WERI-Rb-1 (cell line): ENCODE results near the gene POU6F1.
"Not testable (repeated sequence)": the region's sequence is repeated elsewhere in the genome, so short reads cannot be mapped to it uniquely, and the experiment has no call there.

Experiments used
- DNase-seq: peaks from one replicate; pipeline ENCODE4 v3.0.0-alpha.2; 2020
- H3K27ac ChIP-seq: fragments of 250-450 bp; sonication (Bioruptor Pico); 2 replicates; pipeline ENCODE4 v1.5.1; 2020; ENCODE audit warnings: mild to moderate bottlenecking, moderate library complexity
- H3K27me3 ChIP-seq: fragments of 250-450 bp; sonication (Bioruptor Pico); 2 replicates; pipeline ENCODE4 v1.5.1; 2021; ENCODE audit warnings: mild to moderate bottlenecking, low read depth, moderate library complexity; ENCODE audit not compliant: insufficient read depth, severe bottlenecking
- H3K36me3 ChIP-seq: fragments of 250-450 bp; sonication (Bioruptor Pico); 2 replicates; pipeline ENCODE4 v1.5.1; 2020; ENCODE audit warnings: mild to moderate bottlenecking, moderate library complexity
- H3K4me3 ChIP-seq: 2 replicates; pipeline ENCODE4 v1.5.1; 2011; ENCODE audit warnings: low read depth, mild to moderate bottlenecking, control low read depth, low read length
- H3K9me3 ChIP-seq: fragments of 250-450 bp; sonication (Bioruptor Pico); 2 replicates; pipeline ENCODE4 v1.5.1; 2021; ENCODE audit warnings: mild to moderate bottlenecking, moderate library complexity; ENCODE audit not compliant: severe bottlenecking
- TF ChIP-seq, protein P1 (sequence below): IDR thresholded peaks from 2 replicates; pipeline ENCODE4 v1.5.1; 2011; ENCODE audit warnings: low read depth, mild to moderate bottlenecking, control low read depth, inconsistent platforms, low read length

POU6F1 gene

DNA sequence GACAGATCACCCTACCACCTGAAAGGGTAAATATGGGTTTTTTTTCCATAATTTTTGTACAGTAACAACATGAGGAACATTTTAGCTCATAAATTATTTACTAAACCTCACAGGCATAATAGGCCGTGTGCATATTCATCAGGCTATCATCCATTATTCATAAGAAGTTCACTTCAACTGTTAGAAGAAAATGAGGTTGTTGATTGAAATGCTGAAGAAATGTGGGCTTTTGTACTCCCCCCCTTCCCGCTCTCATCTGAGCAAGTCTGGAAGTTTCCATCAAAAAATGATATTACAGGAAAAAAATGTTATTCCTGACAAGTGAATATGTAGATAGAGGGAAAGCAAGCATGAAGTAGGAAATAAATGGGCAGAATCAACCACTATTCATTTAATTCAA lies 7.9 kb upstream of the POU6F1 start:
- H3K4me3 ChIP-seq = no peak overlapping the region
- no peak for DNase-seq
- no peaks in the 10 kb centered on the region for H3K36me3 ChIP-seq
- TF ChIP-seq, protein P1, sequence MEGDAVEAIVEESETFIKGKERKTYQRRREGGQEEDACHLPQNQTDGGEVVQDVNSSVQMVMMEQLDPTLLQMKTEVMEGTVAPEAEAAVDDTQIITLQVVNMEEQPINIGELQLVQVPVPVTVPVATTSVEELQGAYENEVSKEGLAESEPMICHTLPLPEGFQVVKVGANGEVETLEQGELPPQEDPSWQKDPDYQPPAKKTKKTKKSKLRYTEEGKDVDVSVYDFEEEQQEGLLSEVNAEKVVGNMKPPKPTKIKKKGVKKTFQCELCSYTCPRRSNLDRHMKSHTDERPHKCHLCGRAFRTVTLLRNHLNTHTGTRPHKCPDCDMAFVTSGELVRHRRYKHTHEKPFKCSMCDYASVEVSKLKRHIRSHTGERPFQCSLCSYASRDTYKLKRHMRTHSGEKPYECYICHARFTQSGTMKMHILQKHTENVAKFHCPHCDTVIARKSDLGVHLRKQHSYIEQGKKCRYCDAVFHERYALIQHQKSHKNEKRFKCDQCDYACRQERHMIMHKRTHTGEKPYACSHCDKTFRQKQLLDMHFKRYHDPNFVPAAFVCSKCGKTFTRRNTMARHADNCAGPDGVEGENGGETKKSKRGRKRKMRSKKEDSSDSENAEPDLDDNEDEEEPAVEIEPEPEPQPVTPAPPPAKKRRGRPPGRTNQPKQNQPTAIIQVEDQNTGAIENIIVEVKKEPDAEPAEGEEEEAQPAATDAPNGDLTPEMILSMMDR = no peak
- no peaks in the 10 kb centered on the region for H3K9me3 ChIP-seq
- no peak overlapping the region for H3K27ac ChIP-seq
- H3K27me3 ChIP-seq = no peaks in the 10 kb centered on the region

DNA sequence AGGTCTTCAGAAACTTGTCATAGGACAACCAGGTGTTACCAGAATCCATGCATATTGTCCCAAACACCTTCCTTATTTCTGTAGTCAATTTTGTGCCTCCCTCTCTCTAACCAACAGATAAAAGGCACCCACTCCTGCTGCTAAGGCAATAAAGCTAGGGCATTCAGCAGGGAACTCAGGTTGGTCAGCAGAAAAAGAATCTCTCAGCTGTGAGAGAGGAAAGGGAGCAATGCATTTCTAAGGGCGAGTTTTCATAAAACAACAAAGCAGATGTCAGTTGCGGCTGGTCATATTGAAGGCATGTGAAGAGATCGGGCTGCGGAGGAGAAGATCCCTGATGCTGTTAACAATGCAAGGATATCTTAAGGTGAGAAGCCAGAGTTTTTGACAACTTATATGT lies 7.4 kb upstream of the POU6F1 start:
- H3K4me3 ChIP-seq = no peak overlapping the region
- H3K27ac ChIP-seq = no peak overlapping the region
- no peak for DNase-seq

DNA sequence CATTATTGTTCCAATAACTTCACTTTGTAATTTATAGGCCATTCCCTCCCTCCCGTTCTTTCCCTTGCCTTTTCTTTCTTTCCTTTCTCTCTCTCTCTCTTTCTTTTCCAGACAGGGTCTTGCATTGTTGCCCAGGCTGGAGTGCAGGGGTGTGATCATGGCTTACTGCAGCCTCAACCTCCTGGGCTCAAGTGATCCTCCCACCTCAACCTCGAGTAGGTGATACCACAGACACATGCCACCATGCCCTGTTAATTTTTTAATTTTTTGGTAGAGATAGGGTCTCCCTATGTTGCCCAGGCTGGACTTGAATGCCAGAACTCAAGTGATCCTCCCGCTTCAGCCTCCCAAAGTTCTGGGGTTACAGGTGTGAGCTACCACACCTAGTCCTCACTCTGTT lies 6.8 kb upstream of the POU6F1 start:
- no peaks in the 10 kb centered on the region for H3K9me3 ChIP-seq
- H3K36me3 ChIP-seq = no peaks in the 10 kb centered on the region
- H3K27me3 ChIP-seq = no peaks in the 10 kb centered on the region
- TF ChIP-seq, protein P1 = no peak
- DNase-seq = no peak
- H3K4me3 ChIP-seq = no peak overlapping the region
- no peak overlapping the region for H3K27ac ChIP-seq

More for the DNA sequence above, 7.4 kb upstream of the POU6F1 start:
- Histone ChIP-seq H3K9me3 (no peaks in the 10 kb centered on the region), H3K36me3 (no peaks in the 10 kb centered on the region), H3K27me3 (no peaks in the 10 kb centered on the region)
- TF ChIP-seq, protein P1 = no peak

DNA sequence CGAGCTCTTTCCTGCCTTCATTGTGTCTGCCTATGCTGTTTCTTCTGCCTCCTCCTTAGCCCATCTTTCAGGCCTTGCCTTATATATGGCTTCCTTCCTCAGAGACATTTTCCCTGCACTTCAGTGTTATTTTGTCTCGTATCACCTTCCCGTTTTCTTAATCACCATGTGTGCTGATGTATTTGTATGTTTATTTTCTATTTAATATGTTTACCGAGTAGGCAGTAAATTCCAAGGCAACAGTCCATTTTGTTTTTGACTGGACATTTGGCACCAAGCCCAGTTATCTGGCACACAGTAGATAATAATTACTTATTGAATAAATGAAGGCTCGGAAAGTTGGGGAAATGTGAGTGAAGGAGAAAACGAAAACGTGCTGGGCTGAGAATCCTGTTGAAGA lies 4.6 kb upstream of the POU6F1 start:
- Histone ChIP-seq H3K36me3 (no peaks in the 10 kb centered on the region), H3K4me3 (no peak overlapping the region), H3K27ac (no peak overlapping the region), H3K27me3 (no peaks in the 10 kb centered on the region), H3K9me3 (no peaks in the 10 kb centered on the region)
- TF ChIP-seq, protein P1 = no peak
- no peak for DNase-seq

DNA sequence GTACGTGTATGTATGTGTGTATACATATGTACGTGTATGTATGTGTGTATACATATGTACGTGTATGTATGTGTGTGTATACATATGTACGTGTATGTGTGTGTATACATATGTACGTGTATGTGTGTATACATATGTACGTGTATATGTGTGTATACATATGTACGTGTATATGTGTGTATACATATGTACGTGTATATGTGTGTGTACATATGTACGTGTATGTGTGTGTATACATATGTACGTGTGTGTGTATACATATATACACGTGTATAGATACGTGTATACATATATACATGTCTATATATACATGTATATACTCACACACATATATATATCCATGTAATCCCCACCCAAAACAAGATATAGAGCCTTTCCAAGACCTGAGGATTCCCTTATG lies 2.0 kb upstream of the POU6F1 start:
- H3K27me3 ChIP-seq, H3K9me3 ChIP-seq, H3K27ac ChIP-seq, DNase-seq, H3K4me3 ChIP-seq, H3K36me3 ChIP-seq: not testable (repeated sequence)

DNA sequence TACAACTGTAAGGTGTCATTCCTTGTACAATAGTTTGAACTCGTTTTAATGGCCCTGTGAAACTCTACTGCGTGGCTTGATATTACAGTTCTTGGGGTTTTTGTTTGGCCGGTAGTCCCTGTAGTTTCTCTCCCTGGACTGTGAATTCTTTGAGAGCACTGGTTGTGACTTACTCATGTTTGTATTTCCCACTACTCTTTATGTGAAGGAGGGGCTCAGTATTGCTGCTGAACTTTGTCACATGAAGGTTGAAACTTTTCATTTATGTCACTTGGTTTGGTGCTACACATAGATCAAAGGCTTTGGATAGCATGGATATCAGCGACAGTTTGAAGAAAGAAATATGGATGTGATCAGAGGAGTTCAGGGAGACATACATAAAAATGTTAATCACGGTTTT lies 1.5 kb upstream of the POU6F1 start:
- Histone ChIP-seq H3K27me3 (no peaks in the 10 kb centered on the region), H3K36me3 (no peaks in the 10 kb centered on the region), H3K9me3 (no peaks in the 10 kb centered on the region), H3K4me3 (peak overlapping the region; percentile 86; the same call in 1 of the 2 replicates), H3K27ac (no peak overlapping the region)
- DNase-seq = no peak
- TF ChIP-seq, protein P1 = no peak
